Fibroblast of gingiva (primary cell): ENCODE results near the gene CCNB3.
"Not testable (repeated sequence)": the region's sequence is repeated elsewhere in the genome, so short reads cannot be mapped to it uniquely, and the experiment has no call there.

Source experiments
- DNase-seq: peaks from one replicate; pipeline ENCODE4 v3.0.0-alpha.2; 2011; ENCODE audit warnings: low read depth

The CCNB3 gene

DNA sequence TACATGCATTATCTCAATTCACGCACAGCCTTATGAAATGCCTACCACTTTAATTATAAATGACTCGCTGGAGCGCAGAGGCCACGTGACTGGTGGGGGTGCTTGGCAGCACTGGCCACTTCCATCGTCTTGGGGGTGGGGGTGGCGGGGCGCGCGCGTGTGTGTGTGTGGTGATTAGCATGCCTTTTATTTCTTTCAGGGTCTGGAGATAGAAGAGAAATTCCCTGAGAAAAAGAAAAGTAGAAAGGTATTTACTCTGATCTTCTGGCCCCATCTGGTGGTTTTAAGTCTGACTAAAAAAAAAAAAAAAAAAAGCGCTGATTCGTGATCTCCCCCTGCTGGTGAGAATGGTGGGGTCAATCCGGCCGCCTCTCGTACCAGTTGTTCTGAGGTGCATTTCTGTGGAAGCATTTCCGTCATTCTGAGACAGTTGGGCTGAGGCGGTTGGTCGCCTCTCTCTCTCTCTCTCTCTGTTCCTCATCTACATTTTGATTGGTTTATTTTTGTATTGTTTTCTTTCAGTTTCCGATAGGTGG, at the start of gene CCNB3:
CCNB3 (plus strand) TSS at position 402 of the 536 bp plus-strand sequence. CDS start 80,399 bp downstream, outside the sequence.
- peak; percentile 61 for DNase-seq

DNA sequence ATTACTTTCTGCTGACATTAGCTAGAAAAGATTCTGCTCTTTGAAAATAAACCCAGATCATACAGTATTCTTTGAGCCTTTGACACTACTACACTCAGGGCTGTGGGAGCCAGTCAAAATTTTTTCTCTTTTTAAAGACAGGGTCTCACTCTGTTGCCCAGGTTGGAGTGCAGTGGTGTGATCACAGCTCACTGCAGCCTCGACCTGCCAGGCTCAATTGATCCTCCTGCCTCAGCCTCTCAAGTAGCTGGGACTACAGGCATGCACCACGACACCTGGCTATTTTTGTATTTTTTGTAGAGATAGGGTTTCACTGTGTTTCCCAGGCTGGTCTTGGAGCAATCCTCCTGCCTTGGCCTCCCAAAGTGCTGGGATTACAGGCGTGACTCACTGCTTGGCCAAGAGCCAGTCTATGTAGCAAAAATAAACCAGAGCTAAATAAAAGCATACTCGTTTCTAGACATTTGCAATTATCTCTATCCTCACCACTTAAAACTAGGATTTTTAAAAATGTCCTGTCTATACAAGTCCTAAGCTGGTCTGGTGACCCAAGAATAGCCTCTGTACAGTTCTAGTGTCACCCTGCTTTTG, 46.9 kb upstream of the CCNB3 start:
- DNase-seq, result no peak

GRCh38 chrX:50158593-50158992, 46.0 kb upstream of the CCNB3 start:
- DNase-seq, result no peak

DNA sequence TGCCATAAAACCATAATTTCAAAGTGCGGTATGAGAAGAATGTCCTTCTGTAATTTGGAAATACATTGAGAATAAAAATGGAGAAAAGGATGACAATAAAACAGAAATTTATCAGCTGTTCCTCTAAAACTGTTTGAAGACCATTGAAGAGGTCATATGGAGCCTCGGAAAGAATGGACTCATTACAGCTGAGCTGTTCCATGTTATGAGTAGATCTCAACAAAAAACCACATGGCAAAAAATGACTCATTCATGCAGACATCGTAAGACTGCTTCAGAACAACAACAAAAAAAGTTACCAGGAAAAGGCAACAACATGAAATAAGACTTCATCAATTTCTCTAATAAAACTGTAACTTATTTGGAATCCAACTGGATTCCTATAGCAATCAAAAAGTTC, 43.4 kb upstream of the CCNB3 start:
- DNase-seq, result no peak

DNA sequence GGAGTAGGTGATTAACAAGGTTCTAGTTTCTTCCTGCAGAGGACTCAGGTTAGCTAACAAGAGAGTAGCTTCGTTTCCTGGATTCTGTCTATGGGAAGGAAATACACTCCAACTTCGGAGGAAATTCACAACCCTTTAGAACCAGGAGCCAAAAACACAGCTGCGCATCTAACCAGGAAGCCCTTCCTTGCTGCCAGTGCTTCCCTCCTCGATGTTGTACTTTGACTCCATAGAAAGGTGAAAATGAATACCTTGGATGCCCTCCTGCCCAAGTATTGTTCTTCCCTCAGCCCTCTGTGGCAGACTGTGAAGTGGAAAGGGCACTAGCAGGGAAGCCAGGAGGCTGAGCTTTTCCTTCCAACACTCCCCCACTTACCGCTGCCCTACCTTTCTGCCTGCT, 38.8 kb upstream of the CCNB3 start:
- no peak for DNase-seq

- no peak for DNase-seq
These were observed 37.2 kb upstream of the CCNB3 start for GRCh38 chrX:50167366-50167765.

DNA sequence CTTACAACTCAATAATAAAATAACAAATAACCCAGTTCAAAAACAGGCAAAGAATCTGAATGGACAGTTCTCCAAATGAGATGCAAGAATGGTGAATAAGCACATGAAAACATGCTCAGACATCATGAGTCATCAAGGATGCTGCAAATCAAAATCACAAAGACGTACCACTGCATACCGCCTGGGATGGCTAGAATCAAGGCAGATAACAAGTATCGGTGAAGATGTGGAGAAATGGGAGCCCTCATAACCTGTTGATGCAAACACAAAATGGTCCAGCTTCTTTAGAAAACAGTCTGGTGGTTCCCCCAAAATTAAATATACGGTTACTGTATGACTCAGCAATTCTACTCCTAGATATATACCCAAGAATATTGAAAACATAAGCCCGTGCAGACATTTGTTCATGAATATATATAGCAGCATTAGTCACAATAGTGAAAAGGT, 36.3 kb upstream of the CCNB3 start:
- DNase-seq, result no peak

DNA sequence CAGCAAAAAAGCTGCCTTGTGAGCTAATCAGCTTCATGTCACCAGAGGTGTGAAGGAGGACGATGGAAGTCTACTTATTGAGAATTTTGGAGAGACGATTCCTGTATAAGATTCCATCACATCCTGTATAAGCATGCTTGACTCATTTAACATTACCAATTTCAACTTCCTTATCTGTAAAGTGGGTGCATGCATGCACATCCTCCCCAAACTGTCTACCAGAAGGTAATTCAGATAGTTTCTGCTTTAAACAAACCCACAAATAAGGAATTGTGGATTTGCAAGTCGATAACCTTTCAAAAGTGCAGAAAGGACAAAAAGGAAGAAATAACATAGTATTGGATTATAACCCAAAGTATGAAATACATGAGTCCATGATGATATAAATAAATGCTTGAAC, 34.8 kb upstream of the CCNB3 start:
- DNase-seq, result no peak

DNA sequence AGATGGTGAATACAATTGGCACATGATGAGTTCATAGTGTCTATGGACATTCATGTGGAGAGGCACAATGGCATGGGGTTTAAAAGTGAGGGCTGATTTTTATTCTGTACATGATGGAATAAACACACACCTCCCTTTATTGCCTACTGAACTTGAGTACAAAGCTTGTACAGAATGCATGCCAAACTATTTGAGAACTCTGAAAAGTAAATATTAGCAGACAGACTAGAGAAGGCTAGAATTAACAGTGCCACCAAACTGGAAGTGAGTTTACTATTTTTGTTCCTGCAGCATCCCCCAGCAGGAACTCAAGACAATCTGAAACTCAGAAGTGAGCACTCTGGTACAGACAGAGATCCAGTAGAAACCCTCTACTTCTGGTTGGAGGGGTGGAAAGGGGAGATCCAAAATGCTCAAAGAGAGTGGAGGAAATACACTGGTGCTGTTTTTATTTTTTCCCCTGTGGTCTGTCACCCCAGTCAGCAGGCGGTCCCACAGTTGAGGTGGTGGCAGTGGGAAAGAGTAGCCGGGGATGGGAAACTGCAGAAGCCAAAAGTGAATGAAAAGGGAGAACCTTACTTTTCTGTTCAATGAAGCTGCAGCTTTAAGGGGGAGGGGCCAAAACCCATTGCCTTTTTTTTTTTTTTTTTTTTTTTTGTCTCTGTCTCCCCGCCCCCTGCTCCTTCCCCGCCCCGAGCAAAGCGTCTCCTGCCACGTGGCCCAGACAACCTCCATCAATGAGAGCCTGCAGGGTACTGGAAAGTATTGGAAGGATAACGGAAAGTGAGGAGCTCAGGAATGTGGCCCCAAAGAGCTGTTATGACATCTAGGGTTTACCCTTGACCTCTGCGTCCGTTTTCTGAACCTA, 24.3 kb upstream of the CCNB3 start:
- DNase-seq, result no peak

- no peak for DNase-seq
These were observed 20.7 kb upstream of the CCNB3 start for GRCh38 chrX:50183891-50184290.

DNA sequence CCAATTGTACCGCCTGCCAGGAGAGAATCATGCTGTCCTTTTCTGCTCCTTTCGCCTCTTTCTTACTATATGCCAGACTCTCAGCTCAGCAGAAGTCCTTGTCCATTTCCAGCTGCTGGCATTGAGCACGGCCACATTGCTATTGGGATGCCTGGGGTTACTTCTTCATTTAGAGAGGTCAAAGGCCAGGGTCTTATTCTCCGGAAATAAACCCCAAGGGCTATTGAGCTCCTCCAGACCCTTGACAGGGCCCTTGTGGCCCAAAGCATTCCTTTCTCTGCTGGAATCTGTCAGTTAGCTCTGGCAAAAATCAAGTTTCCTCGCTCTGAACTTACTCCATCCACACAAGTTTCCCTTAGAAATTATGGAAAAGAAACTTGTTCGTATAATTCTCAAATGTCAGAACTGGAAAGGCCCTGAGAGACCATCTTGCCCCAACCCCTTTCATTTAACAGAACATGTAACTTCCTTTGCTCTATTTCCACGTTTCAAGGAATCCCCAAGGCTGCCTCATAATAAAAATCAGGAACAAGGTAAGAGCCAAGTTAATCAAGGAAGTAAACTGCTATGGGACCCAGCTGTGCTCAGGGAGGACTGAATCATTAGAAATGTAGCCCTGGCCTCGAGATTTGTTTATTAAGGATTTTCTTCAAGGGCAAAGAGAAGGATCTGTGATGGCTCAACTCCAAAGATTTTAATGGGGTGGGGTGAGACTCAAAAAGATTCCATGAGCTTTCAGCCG, 15.5 kb upstream of the CCNB3 start:
- no peak for DNase-seq

GRCh38 chrX:50198348-50198747, 6.2 kb upstream of the CCNB3 start:
- no peak for DNase-seq

DNA sequence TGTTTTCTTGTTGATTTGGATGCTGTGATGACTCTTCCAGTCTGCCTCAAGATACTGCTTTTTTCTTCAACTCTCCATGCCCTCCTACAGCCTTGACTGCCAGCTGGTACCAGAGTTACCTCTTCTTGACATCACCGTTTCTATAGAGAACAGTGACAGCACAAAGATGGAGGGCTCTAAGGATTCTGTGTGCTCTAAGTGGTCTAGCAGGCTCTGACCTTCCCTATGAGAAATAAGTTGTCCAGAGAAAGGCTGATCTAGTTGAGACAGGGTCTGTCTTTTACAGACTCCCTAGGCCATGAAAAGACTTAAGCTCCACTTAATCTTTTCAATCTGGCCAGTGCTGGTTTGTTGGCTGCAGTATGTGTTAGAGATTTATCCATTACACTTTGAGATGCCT, 3.7 kb upstream of the CCNB3 start, which contains the start of gene AKAP4:
AKAP4 (minus strand) TSS at position 101 of the 400 bp plus-strand sequence. CDS start 118 bp downstream, outside the sequence.
- no peak for DNase-seq

GRCh38 chrX:50202539-50202938, 2.0 kb upstream of the CCNB3 start:
- DNase-seq, result no peak

GRCh38 chrX:50206753-50207152, 2.2 kb downstream of the CCNB3 start:
- no peak for DNase-seq

- no peak for DNase-seq
These were observed 6.9 kb downstream of the CCNB3 start for GRCh38 chrX:50211510-50211909.

GRCh38 chrX:50281253-50281652, 76.7 kb downstream of the CCNB3 start:
- DNase-seq, result no peak

GRCh38 chrX:50327235-50327634, 122.7 kb downstream of the CCNB3 start:
- no peak for DNase-seq

GRCh38 chrX:50332668-50333067, 128.1 kb downstream of the CCNB3 start:
- not testable (repeated sequence) for DNase-seq

GRCh38 chrX:50333308-50333707, 128.7 kb downstream of the CCNB3 start:
- DNase-seq, result no peak

DNA sequence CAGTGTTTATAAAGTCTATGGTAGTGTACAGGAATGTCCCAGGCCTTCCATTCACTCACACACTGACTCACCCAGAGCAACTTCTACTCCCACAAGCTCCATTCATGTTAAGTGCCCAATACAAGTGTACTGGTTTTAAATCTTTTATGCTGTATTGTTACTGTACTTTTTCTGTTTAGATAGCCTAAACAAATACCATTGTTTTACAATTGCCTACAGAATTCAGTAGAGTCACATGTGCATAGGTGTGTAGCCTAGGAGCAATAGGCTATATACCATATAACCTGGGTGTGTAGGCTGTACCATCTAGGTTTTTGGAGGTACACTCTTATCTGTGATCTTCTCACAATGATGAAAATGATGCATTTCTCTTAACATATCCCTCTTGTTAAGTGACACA, 139.4 kb downstream of the CCNB3 start:
- no peak for DNase-seq

DNA sequence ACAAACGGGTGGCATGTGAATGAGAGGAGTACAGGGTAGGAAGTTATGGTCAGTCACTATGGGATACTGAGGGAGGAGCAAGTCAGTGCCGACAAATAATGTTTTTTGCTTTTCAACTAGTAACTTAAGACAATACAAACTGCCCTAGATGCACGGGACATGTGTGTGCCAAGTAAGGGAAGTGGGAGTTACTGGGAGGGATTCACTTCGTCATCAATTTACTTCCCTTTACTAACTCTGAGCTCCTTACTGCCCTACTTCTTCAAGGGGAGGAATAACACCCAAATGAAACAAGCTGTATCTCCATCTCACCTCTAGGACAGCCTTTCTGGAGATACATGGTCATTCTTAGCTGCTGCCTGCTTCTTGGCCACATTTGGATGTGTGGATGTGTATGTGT, 168.4 kb downstream of the CCNB3 start:
- no peak for DNase-seq
